CD4-positive, alpha-beta T cell treated with Interferon alpha-2 for 1 hour (primary cell): ENCODE measurements around the gene KRTAP10-8.
A peak's percentile ranks its signal among the peaks of the same experiment; 100 is the strongest.
"Not testable (repeated sequence)": the region's sequence is repeated elsewhere in the genome, so short reads cannot be mapped to it uniquely, and the experiment has no call there.

ENCODE experiments used
- DNase-seq, 2 donors: peaks; one replicate each; pipeline ENCODE4 v3.0.0-alpha.2; 2020 to 2022

KRTAP10-8 gene

DNA sequence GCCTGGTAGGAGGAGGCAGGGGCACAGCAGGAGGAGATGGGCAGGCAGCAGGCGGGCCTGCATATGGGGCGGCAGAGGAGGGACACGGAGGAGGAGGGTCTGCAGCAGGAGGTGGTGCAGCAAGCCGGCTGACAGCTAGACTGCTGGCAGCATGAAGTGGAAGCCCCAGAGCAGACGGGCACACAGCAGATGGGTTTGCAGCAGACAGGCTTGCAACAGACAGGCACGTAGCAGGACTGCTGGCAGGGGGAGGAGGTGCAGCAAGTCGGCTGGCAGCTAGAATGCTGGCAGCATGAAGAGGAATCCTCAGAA, 32.1 kb upstream of the KRTAP10-8 start:
- no peak for DNase-seq

- DNase-seq, result not testable (repeated sequence)
Measured at GRCh38 chr21:44580231-44580821, 31.6 kb upstream of the KRTAP10-8 start, which contains the start of gene KRTAP10-5. Gene KRTAP10-5 (minus strand): TSS chr21:44580604. CDS start chr21:44580578, 26 bp downstream.

DNA sequence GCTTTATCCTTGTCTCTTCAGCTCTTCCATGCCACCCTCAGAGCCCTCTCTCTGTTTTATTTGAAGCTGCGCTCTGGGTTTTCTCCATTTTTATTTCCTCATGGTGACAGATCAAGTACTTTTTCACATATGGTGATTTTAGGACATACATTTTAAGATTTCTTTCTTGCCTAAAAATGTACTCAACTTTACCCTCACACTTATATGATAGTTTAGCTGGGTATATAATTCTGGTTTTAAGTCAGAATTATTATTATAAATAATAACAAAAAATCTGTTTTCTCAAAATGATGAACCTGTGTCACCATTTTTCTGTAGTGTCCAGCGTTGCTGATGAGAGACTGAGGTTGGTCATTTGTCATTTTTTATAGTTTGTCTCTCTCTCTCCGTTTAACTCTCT, 30.7 kb upstream of the KRTAP10-8 start:
- DNase-seq, result no peak

DNA sequence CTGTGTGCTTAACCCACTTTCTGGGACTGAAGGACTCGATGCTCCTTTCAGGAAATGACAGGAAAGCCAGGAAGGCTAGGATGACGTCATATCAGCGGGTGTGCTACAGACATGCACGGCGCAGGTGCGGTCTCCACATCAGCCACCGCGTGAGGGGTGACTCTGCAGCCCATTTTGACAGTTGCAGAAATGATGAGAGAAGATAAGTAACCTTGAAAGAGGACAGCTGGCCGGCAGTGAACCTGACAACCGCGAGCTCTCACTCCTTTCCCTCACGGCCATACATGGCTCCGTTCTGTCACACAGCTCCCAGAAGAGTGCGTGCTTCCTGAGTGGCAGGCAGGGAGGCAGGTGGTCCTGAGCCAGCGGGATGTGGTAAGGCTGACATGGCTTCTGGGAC, 29.8 kb upstream of the KRTAP10-8 start:
- DNase-seq, result no peak

DNA sequence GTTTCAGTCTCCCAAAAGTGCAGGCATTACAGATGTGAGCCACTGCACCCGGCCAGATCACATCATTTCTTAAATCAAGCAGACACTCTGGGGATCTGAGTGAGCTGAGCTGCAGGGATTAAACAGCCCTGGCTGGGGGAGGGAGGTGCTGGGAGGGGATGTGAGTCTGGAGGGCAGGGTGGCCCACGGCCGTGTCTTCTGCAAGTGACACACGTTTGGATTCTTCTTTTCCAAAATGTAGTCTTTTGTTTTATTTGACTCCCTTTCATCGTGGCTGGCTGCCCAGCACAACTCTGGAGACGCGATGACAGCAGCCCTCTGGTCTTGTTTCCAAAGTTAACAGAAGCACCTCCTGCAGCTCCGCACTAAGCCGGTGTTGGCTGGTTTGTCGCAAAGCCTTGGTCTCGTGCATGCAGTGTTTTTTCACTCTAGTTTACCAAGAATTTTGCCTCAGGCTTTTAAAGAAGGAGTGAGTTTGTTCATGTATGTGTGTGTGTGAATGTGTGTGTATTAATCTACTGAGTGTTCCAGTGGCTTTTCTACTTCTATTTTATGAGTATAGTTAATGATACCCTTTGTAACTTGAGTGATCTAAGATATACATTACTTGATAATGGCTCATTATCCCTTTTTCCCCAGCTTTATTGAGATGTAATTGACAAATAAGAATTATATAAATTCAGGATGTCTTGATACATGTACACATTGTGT, 28.6 kb upstream of the KRTAP10-8 start:
- DNase-seq, result no peak

- DNase-seq, result peak in 1 of 2 donors; percentile 27
Measured at GRCh38 chr21:44583800-44584147, 28.1 kb upstream of the KRTAP10-8 start.

DNA sequence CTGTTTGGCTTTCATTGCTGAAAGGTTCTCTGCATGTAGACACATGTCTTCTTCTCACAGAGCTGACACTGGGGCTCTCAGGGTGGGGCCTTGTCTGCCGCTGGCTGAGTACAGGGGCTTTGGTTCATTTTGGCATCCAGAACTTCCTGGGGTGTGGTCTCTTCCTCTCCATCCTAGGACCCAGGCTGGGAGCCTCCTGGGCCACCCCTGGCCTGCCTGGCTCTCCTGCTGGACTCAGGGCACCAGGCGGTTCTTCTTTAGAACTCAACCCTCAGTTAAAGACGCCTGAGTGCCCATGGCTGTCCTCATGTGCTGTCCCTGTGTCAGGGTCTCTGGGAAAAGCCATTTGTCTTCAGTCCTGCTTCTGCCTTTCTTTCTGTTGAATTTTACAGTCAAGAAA, 26.0 kb upstream of the KRTAP10-8 start:
- no peak for DNase-seq

DNA sequence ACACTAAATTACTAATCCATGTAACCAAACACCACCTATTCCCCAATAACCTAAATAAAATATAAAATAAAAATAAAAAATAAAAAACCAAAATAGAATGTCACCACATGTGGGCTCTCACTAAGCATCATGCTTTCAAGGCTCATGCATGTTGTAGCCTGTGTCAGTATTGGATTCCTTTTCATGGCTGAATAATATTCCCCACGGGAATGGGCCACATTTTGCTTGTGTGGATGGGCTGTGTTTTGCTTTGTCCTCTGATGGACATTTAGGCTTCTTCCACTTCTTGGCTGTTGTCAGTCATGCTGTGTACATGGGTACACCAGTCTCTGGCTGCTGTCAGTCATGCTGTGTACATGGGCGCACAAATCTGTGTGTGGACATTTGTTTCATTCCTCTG, 22.8 kb upstream of the KRTAP10-8 start:
- DNase-seq, result no peak

- no peak for DNase-seq
Measured at GRCh38 chr21:44589586-44590305, 22.1 kb upstream of the KRTAP10-8 start.

DNA sequence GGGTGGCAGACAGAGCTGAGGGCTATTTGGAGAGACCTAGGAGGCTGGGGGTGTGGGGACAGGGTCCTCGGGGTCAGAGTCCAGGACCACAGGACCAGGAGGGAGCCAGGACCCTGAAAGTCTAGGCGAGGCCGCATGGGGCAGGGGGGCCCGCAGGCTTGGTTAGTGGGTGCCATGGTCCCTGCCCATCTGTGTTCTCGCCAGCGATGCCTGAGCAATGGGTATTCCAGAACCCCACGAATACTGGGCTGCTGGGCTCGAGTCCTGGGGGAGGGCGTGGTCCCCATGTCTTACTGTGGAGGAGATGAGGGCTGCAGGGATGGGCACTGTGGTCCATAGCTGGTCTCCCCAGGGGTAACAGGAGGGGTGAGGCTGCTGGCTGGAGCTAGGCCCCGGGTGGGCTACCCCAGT, 21.6 kb upstream of the KRTAP10-8 start:
- no peak for DNase-seq

DNA sequence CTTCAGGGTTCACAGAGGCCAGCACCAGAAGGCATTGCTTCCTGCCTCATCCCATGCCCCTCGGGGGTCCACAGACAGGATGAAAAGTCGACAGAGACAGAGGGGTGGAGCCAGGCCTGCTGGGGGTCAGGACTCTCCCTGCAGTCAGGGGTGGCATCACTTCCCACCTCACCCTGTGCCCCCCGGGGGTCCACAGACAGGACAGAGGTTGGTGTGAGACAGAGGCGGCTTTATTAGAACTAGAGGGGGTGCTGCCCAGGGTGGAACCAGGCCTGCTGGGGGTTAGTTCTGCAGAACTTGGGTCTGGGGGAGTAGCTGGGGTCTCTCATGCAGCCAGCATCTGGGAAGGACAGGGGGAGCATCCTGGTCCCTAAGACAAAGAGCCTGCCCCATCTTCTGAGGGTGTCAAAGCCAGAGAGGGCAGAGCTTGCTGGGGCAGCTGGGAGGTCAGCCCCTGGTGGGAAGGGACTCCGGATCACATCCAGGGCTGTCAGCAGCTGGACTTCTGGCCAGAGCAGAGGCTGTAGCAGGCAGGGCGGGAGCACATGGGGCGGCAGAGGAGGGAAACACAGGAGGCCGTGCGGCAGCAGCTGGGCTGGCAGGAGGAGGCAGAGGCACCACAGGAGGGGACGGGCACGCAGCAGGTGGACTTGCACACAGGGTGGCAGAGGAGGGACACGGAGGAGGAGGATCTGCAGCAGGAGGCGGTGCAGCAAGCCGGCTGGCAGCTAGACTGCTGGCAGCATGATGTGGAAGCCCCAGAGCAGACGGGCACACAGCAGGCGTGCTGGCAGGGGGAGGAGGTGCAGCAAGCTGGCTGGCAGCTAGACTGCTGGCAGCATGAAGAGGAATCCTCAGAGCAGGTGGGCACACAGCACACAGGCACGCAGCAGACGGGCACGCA, 20.7 kb upstream of the KRTAP10-8 start:
- DNase-seq, result not testable (repeated sequence)

DNA sequence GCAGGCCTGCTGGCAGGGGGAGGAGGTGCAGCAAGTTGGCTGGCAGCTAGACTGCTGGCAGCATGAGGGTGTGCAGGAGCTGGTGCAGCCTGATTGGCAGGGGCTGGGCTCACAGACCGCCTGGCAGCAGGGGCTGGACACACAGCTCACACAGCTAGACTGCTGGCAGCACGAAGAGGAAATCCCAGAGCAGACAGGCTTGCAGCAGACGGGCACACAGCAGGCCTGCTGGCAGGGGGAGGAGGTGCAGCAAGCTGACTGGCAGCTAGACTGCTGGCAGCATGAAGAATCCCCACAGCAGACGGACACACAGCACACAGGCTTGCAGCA, 20.1 kb upstream of the KRTAP10-8 start:
- not testable (repeated sequence) for DNase-seq

DNA sequence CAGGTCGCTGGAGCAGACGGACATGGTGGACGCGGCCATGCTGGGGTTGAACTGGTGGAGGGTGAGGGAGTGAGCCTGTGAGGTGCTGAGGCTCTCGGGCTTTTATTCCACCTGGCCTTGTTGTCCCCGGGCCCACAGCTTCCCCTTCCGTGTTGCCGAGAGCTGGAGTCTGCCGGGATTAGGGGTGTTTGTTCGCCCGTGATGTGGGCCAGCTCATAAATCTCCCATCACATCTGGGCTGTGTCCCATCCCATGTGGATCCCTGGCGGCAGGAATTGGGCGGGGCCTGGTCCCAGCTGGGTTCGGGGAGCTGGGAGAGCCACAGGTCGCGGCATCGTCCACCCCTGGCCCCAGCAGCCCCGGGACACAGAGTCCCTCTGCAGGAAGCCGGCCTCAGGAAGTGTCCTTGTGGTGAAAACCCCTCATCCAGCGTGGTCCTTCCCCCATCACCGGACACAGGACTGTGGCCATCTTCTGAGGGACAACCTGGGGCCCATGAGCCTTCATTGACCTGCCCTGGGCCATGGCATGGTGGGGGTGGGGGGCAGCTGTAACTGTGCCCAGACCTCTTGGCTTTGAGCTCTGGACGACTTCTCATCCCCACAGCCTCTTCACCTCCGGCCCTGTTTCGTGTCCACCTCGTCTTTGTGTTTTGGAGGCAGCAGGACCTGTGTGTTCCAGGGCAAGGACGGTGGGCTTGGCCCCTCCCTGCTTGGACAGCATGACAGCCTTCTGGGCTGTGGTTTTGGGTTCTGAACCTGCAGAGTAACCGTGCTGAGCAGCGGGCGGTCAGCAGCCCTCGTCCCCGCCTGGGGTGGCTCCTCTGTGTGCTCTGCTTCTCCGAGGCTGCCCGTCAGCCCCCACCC, 19.2 kb upstream of the KRTAP10-8 start, which contains the start of gene KRTAP10-6:
KRTAP10-6 (minus strand) TSS at position 60 of the 866 bp plus-strand sequence; CDS start at position 39, 21 bp downstream.
- no peak for DNase-seq

GRCh38 chr21:44593598-44594405, 18.1 kb upstream of the KRTAP10-8 start:
- DNase-seq, result no peak

GRCh38 chr21:44594406-44594916, 17.4 kb upstream of the KRTAP10-8 start:
- DNase-seq, result no peak

DNA sequence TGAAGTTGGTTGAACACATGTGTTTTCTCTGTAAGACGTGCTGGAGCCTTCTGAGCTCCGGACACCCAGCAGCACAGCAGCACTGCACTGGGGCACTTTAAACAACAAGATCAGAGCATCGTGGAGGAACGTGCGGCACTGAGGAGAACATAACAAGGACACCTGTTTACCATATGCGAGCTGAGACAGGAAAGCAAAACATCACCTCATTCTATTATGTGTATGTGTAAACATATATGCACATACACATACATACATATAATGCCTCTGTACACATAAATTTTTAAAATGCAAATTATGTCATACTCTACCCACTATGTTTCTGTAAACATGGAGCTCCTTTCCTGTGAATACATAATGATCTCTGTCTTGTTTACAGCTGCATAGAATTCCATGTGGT, 16.4 kb upstream of the KRTAP10-8 start:
- no peak for DNase-seq

- DNase-seq, result no peak
Measured at GRCh38 chr21:44596068-44596725, 15.7 kb upstream of the KRTAP10-8 start.

GRCh38 chr21:44598061-44598460, 13.8 kb upstream of the KRTAP10-8 start:
- DNase-seq, result no peak

- DNase-seq, result no peak
Measured at GRCh38 chr21:44599264-44600029, 12.4 kb upstream of the KRTAP10-8 start.
